PFSK-1 (cell line): ENCODE measurements around the gene TPGS2.

Source experiments
- REST ChIP-seq, 2 experiments: IDR thresholded peaks; 2 replicates each; pipeline versions ENCODE4 v1.6.1 to v1.8.0; 2011 to 2012; ENCODE audit warnings: low read depth in 2 of 2, low read length in 2 of 2, control low read depth in 1 of 2, inconsistent platforms in 1 of 2, mild to moderate bottlenecking in 1 of 2, moderate library complexity in 1 of 2; ENCODE audit not compliant: insufficient read depth in 1 of 2
- TAF1 ChIP-seq: IDR thresholded peaks from 2 replicates; pipeline ENCODE4 v1.6.1; 2012; ENCODE audit warnings: low read length, control low read depth, borderline replicate concordance; ENCODE audit not compliant: insufficient read depth

- TF ChIP-seq REST (IDR thresholded peaks at IDR 0.05; ENCODE audit: insufficient read depth in 1 of 2, low read depth in 2 of 2, low read length in 2 of 2) (no peak), TAF1 (no peak)
Measured at GRCh38 chr18:36817039-36817438, 11.8 kb downstream of the TPGS2 start.
